ENCODE results near the gene SVIL. TPM values are rescaled to one million over a fixed set of nuclear protein-coding genes. Genes with fewer than 3 reads are reported as not detected.

The SVIL gene
- total RNA-seq, 1 donor from 2014 or later: 0.62 TPM

GRCh38 chr10:29620112-29620690, 14.6 kb downstream of the SVIL start:
- Mint-ChIP-seq H3K27ac (no peak overlapping the region), H3K4me1 (no peaks in the 10 kb centered on the region), H3K36me3 (ENCODE audit: low read depth) (no peaks in the 10 kb centered on the region), H3K27me3 (no peaks in the 10 kb centered on the region), H3K4me3 (no peak overlapping the region), H3K9me3 (no peaks in the 10 kb centered on the region)
- POLR2A ChIA-PET: no interaction called here
- ATAC-seq (ENCODE audit: low read depth): no peak
- CTCF ChIA-PET: no interaction called here
- DNase-seq: no peak
- intact Hi-C loops (cut with micrococcal nuclease): no loop called here
- no peak for TF ChIP-seq CTCF (IDR thresholded peaks at IDR 0.05)

- H3K27ac Mint-ChIP-seq: no peak overlapping the region
Observed at GRCh38 chr10:29619241-29619669, 15.5 kb downstream of the SVIL start.

GRCh38 chr10:29618341-29619171, 16.2 kb downstream of the SVIL start:
- CTCF ChIA-PET: no interaction called here
- ATAC-seq (ENCODE audit: low read depth): no peak

More at GRCh38 chr10:29619241-29619669, 15.5 kb downstream of the SVIL start:
- DNase-seq: no peak
- no peaks in the 10 kb centered on the region for H3K36me3 Mint-ChIP-seq (ENCODE audit: low read depth)
- POLR2A ChIA-PET: no interaction called here
- TF ChIP-seq CTCF (IDR thresholded peaks at IDR 0.05): no peak
- no peaks in the 10 kb centered on the region for H3K4me1 Mint-ChIP-seq
- CTCF ChIA-PET: no interaction called here
- H3K4me3 Mint-ChIP-seq: no peak overlapping the region
- no peak for ATAC-seq (ENCODE audit: low read depth)
- no peaks in the 10 kb centered on the region for H3K27me3 Mint-ChIP-seq
- peaks cover 3% of the 10 kb centered on the region for H3K9me3 Mint-ChIP-seq
- intact Hi-C loops (cut with micrococcal nuclease): no loop called here

GRCh38 chr10:29617880-29618340, 16.9 kb downstream of the SVIL start:
- no peak overlapping the region for H3K4me3 Mint-ChIP-seq
- intact Hi-C loops (cut with micrococcal nuclease): no loop called here
- POLR2A ChIA-PET: no interaction called here
- TF ChIP-seq CTCF (IDR thresholded peaks at IDR 0.05): no peak
- H3K27me3 Mint-ChIP-seq: no peaks in the 10 kb centered on the region
- CTCF ChIA-PET: no interaction called here
- no peak overlapping the region for H3K27ac Mint-ChIP-seq
- H3K4me1 Mint-ChIP-seq: no peaks in the 10 kb centered on the region
- peaks cover 3% of the 10 kb centered on the region for H3K9me3 Mint-ChIP-seq
- ATAC-seq (ENCODE audit: low read depth) (no peak), DNase-seq (no peak)
- H3K36me3 Mint-ChIP-seq (ENCODE audit: low read depth): no peaks in the 10 kb centered on the region

More at GRCh38 chr10:29618341-29619171, 16.2 kb downstream of the SVIL start:
- H3K27me3 Mint-ChIP-seq: no peaks in the 10 kb centered on the region
- H3K9me3 Mint-ChIP-seq: peaks cover 3% of the 10 kb centered on the region
- no peaks in the 10 kb centered on the region for H3K4me1 Mint-ChIP-seq
- TF ChIP-seq CTCF (IDR thresholded peaks at IDR 0.05): no peak
- no peak overlapping the region for H3K4me3 Mint-ChIP-seq
- H3K36me3 Mint-ChIP-seq (ENCODE audit: low read depth): no peaks in the 10 kb centered on the region
- DNase-seq: no peak
- no peak overlapping the region for H3K27ac Mint-ChIP-seq
- intact Hi-C loops (cut with micrococcal nuclease): no loop called here
- POLR2A ChIA-PET: no interaction called here

- Mint-ChIP-seq H3K27ac (no peak overlapping the region), H3K36me3 (ENCODE audit: low read depth) (no peaks in the 10 kb centered on the region), H3K27me3 (no peaks in the 10 kb centered on the region), H3K9me3 (peaks cover 3% of the 10 kb centered on the region), H3K4me1 (no peaks in the 10 kb centered on the region), H3K4me3 (no peak overlapping the region)
- DNase-seq (no peak), ATAC-seq (ENCODE audit: low read depth) (no peak)
- no peak for TF ChIP-seq CTCF (IDR thresholded peaks at IDR 0.05)
- ChIA-PET POLR2A (no interaction called here), CTCF (no interaction called here)
- intact Hi-C loops (cut with micrococcal nuclease): no loop called here
Observed at GRCh38 chr10:29616542-29616941, 18.2 kb downstream of the SVIL start.

Data from activated B cell treated with CpG ODN at 0.5 μM for 24 hours (primary cell).